GM18868 (cell line): Measurements from ENCODE around the gene LRCH2.
A peak's percentile ranks its signal among the peaks of the same experiment; 100 is the strongest.
"Not testable (repeated sequence)": the region's sequence is repeated elsewhere in the genome, so short reads cannot be mapped to it uniquely, and the experiment has no call there.

Experiments used
- ATAC-seq: cut with Tn5 transposase; IDR thresholded peaks from one replicate; pipeline ENCODE4 v1.9.1; 2021; ENCODE audit warnings: mild to moderate bottlenecking, moderate library complexity; ENCODE audit not compliant: unreplicated experiment

The LRCH2 gene

GRCh38 chrX:115233497-115234455 lies at the start of gene LRCH2:
Gene LRCH2, minus strand, starts transcription at chrX:115234096. Its CDS starts 55 bp downstream, at chrX:115234041.
- ATAC-seq, result no peak

- ATAC-seq, result no peak
Observed at GRCh38 chrX:115269051-115269683, 35.3 kb upstream of the LRCH2 start.

- ATAC-seq, result peak; percentile 59
Observed at GRCh38 chrX:115268421-115268820, 34.5 kb upstream of the LRCH2 start.

GRCh38 chrX:115266300-115266699 lies 32.4 kb upstream of the LRCH2 start:
- ATAC-seq, result no peak

- ATAC-seq, result no peak
Observed at GRCh38 chrX:115264009-115264408, 30.1 kb upstream of the LRCH2 start.

- ATAC-seq, result no peak
Observed at GRCh38 chrX:115261148-115261547, 27.3 kb upstream of the LRCH2 start.

- ATAC-seq, result no peak
Observed at GRCh38 chrX:115260330-115260729, 26.4 kb upstream of the LRCH2 start.

GRCh38 chrX:115259238-115259875 lies 25.5 kb upstream of the LRCH2 start:
- no peak for ATAC-seq

GRCh38 chrX:115257711-115258110 lies 23.8 kb upstream of the LRCH2 start:
- ATAC-seq, result no peak

- no peak for ATAC-seq
Observed at GRCh38 chrX:115255003-115255402, 21.1 kb upstream of the LRCH2 start.

- ATAC-seq, result no peak
Observed at GRCh38 chrX:115251458-115252233, 17.8 kb upstream of the LRCH2 start.

- no peak for ATAC-seq
Observed at GRCh38 chrX:115237056-115237455, 3.2 kb upstream of the LRCH2 start.

GRCh38 chrX:115236560-115236959 lies 2.7 kb upstream of the LRCH2 start:
- ATAC-seq, result no peak

- ATAC-seq, result no peak
Observed at GRCh38 chrX:115234461-115234860, 565 bp upstream of the LRCH2 start.

GRCh38 chrX:115232933-115233496 lies 881 bp downstream of the LRCH2 start:
- ATAC-seq, result no peak

- no peak for ATAC-seq
Observed at GRCh38 chrX:115229337-115230003, 4.4 kb downstream of the LRCH2 start.

GRCh38 chrX:115226929-115227328 lies 7.0 kb downstream of the LRCH2 start:
- peak; percentile 70 for ATAC-seq

- not testable (repeated sequence) for ATAC-seq
Observed at GRCh38 chrX:115217346-115217745, 16.6 kb downstream of the LRCH2 start.

GRCh38 chrX:115214605-115215004 lies 19.3 kb downstream of the LRCH2 start:
- ATAC-seq, result no peak

GRCh38 chrX:115214151-115214550 lies 19.7 kb downstream of the LRCH2 start:
- ATAC-seq, result no peak
